Ishikawa (cell line): ENCODE data around the gene SOD1.

Experiments
- CEBPB ChIP-seq: IDR thresholded peaks from 2 replicates; pipeline ENCODE4 v1.6.1; 2012
- CREB1 ChIP-seq: IDR thresholded peaks from 2 replicates; pipeline ENCODE4 v1.6.1; 2012; ENCODE audit warnings: low read depth
- EGR1 ChIP-seq: IDR thresholded peaks from 2 replicates; pipeline ENCODE4 v1.6.1; 2012
- EP300 ChIP-seq: IDR thresholded peaks from 2 replicates; pipeline ENCODE4 v1.6.1; 2012; ENCODE audit warnings: borderline replicate concordance
- FOXM1 ChIP-seq: IDR thresholded peaks from 2 replicates; pipeline ENCODE4 v1.6.1; 2012; ENCODE audit warnings: low read depth, borderline replicate concordance
- MAX ChIP-seq: IDR thresholded peaks from 2 replicates; pipeline ENCODE4 v1.6.1; 2012
- NFIC ChIP-seq: IDR thresholded peaks from 2 replicates; pipeline ENCODE4 v1.6.1; 2012
- RAD21 ChIP-seq: IDR thresholded peaks from 2 replicates; pipeline ENCODE4 v1.6.1; 2012; ENCODE audit warnings: low read depth
- REST ChIP-seq: IDR thresholded peaks from 2 replicates; pipeline ENCODE4 v1.6.1; 2012; ENCODE audit warnings: low read depth, mild to moderate bottlenecking
- TAF1 ChIP-seq: IDR thresholded peaks from 2 replicates; pipeline ENCODE4 v1.6.1; 2012; ENCODE audit warnings: low read depth, mild to moderate bottlenecking
- TCF12 ChIP-seq: IDR thresholded peaks from 2 replicates; pipeline ENCODE4 v1.6.1; 2012; ENCODE audit warnings: low read depth
- TEAD4 ChIP-seq: IDR thresholded peaks from 2 replicates; pipeline ENCODE4 v1.6.1; 2012
- USF1 ChIP-seq: IDR thresholded peaks from 2 replicates; pipeline ENCODE4 v1.6.1; 2012
- YY1 ChIP-seq: IDR thresholded peaks from 2 replicates; pipeline ENCODE4 v1.6.1; 2012; ENCODE audit warnings: low read depth
- ZBTB7A ChIP-seq: IDR thresholded peaks from 2 replicates; pipeline ENCODE4 v1.6.1; 2012; ENCODE audit warnings: low read depth

SOD1 gene

GRCh38 chr21:31708541-31708940 is 49.0 kb downstream of the SOD1 start:
- TF ChIP-seq CEBPB (no peak), REST (no peak), TEAD4 (no peak), TCF12 (no peak), EGR1 (no peak), CREB1 (no peak)

GRCh38 chr21:31710586-31710985 is 51.1 kb downstream of the SOD1 start:
- TF ChIP-seq FOXM1: no peak
- TF ChIP-seq TEAD4: no peak
- TF ChIP-seq TCF12: no peak
- no peak for TF ChIP-seq NFIC
- TF ChIP-seq TAF1: no peak
- TF ChIP-seq ZBTB7A: no peak

- TF ChIP-seq REST: no peak
- no peak for TF ChIP-seq MAX
Measured at GRCh38 chr21:31711326-31711725, 51.8 kb downstream of the SOD1 start.

GRCh38 chr21:31711745-31712285 is 52.3 kb downstream of the SOD1 start:
- no peak for TF ChIP-seq REST
- no peak for TF ChIP-seq MAX
- TF ChIP-seq CEBPB: no peak
- TF ChIP-seq CREB1: no peak
- no peak for TF ChIP-seq RAD21
- TF ChIP-seq NFIC: no peak
- TF ChIP-seq YY1: no peak
- TF ChIP-seq TCF12: no peak
- TF ChIP-seq USF1: no peak
- no peak for TF ChIP-seq EP300

- no peak for TF ChIP-seq TEAD4
- TF ChIP-seq REST: no peak
- TF ChIP-seq YY1: no peak
- TF ChIP-seq USF1: no peak
- TF ChIP-seq NFIC: no peak
- no peak for TF ChIP-seq CEBPB
Measured at GRCh38 chr21:31713115-31713514, 53.6 kb downstream of the SOD1 start.
